Loucy (cell line): Measurements from ENCODE around the gene RBM48.
A peak's percentile ranks its signal among the peaks of the same experiment; 100 is the strongest.
"Not testable (repeated sequence)": the region's sequence is repeated elsewhere in the genome, so short reads cannot be mapped to it uniquely, and the experiment has no call there.

Source experiments
- H2AFZ ChIP-seq: fragments of 200-600 bp; sonication (generic); 2 replicates; pipeline ENCODE4 v1.6.0; 2016; ENCODE audit warnings: antibody characterized with exemption, mild to moderate bottlenecking, low read length, moderate library complexity
- H3F3A ChIP-seq: fragments of 200-600 bp; 2 replicates; pipeline ENCODE4 v1.6.0; 2016; ENCODE audit warnings: antibody characterized with exemption, low read depth, mild to moderate bottlenecking
- H3K27me3 ChIP-seq: fragments of 200-600 bp; sonication (generic); 2 replicates; pipeline ENCODE4 v1.6.1; 2014; ENCODE audit warnings: low read length, mild to moderate bottlenecking; ENCODE audit not compliant: insufficient read depth, poor library complexity, severe bottlenecking
- H3K36me3 ChIP-seq: fragments of 200-600 bp; sonication (generic); 2 replicates; pipeline ENCODE4 v1.6.1; 2016; ENCODE audit warnings: low read length; ENCODE audit not compliant: insufficient read depth
- H3K4me1 ChIP-seq: fragments of 200-600 bp; sonication (generic); 2 replicates; pipeline ENCODE4 v1.5.1; 2014; ENCODE audit warnings: low read length, mild to moderate bottlenecking; ENCODE audit not compliant: insufficient read depth, poor library complexity, severe bottlenecking
- H3K4me2 ChIP-seq: fragments of 200-600 bp; sonication (generic); 2 replicates; pipeline ENCODE4 v1.6.0; 2014; ENCODE audit warnings: antibody characterized with exemption, low read length, low read depth, mild to moderate bottlenecking; ENCODE audit not compliant: poor library complexity, severe bottlenecking
- H3K4me3 ChIP-seq: fragments of 200-600 bp; sonication (generic); 2 replicates; pipeline ENCODE4 v1.5.1; 2014; ENCODE audit warnings: low read length, mild to moderate bottlenecking, mixed read lengths; ENCODE audit not compliant: poor library complexity, severe bottlenecking
- H3K79me2 ChIP-seq: fragments of 200-600 bp; sonication (generic); 2 replicates; pipeline ENCODE4 v1.6.1; 2014; ENCODE audit warnings: low read length; ENCODE audit not compliant: insufficient read depth
- H3K9ac ChIP-seq: fragments of 200-600 bp; sonication (generic); 2 replicates; pipeline ENCODE4 v1.6.0; 2014; ENCODE audit warnings: mild to moderate bottlenecking, low read depth, low read length, moderate library complexity; ENCODE audit not compliant: poor library complexity, severe bottlenecking
- H3K9me2 ChIP-seq: fragments of 200-600 bp; sonication (generic); replicated peaks from 2 replicates; pipeline ENCODE4 v1.6.1; 2016; ENCODE audit warnings: low read depth, low read length, mixed read lengths
- H3K9me3 ChIP-seq: fragments of 200-600 bp; sonication (generic); 2 replicates; pipeline ENCODE4 v1.6.1; 2014; ENCODE audit warnings: mild to moderate bottlenecking, antibody characterized with exemption, low read length, low read depth; ENCODE audit not compliant: insufficient read depth
- H4K20me1 ChIP-seq: fragments of 200-600 bp; sonication (generic); 2 replicates; pipeline ENCODE4 v1.6.0; 2014; ENCODE audit warnings: antibody characterized with exemption, low read length, mild to moderate bottlenecking; ENCODE audit not compliant: insufficient read depth, poor library complexity, severe bottlenecking
- EZH2phosphoT487 ChIP-seq: fragments of 200-600 bp; IDR thresholded peaks from 2 replicates; pipeline ENCODE4 v1.6.1; 2018; ENCODE audit warnings: antibody characterized with exemption, mild to moderate bottlenecking, moderate library complexity, borderline replicate concordance
- TF ChIP-seq, protein P1 (sequence below): fragments of 200-600 bp; sonication (generic); conservative IDR thresholded peaks from 2 replicates; pipeline ENCODE4 v1.5.1; 2014; ENCODE audit warnings: mild to moderate bottlenecking, antibody characterized with exemption, low read length

The RBM48 gene

DNA sequence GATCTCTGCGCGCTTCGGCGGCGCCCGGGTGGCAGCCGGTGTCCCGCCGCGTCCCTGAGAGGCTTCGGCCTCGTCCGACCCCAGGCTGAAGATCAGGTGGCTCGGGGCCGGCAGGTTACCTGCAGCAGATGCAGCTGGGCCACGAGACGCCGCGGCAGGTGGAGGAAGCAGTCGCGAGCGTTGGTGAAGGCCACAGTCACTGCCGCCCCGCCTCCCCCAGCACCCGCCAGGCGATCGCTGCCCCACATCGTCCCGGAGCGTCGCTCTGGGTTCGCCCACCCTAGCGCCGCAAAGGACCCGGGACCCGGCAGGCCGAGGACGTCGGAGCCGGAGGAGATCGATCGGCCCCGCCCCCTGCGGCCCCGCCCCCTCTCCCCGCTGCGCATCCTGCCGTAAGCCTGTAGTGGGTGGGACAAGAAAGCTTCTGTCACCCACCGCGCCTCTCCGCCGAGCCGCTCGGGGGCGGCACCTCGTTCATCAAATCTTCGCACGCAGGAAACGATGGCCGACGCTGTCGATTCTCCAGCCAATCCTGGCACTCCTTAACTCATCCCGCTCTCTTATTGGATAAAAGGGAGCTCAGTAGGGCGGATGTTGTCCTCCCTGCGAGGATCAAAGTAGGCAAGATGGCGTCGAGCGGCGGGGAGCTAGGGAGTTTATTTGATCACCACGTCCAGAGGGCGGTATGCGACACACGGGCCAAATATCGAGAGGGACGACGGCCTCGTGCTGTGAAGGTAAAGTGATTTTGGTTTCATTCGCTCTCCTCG, at the start of gene RBM48, which contains the start of gene PEX1:
RBM48 (plus strand) TSS at position 608 of the 770 bp plus-strand sequence; CDS start at position 627, 19 bp downstream.
PEX1 (minus strand) TSS at position 333 of the 770 bp plus-strand sequence; CDS start at position 248, 85 bp downstream.
- no peaks in the 10 kb centered on the region for H3F3A ChIP-seq
- H2AFZ ChIP-seq = peak within 1 kb of the TSS; percentile 91
- H3K27me3 ChIP-seq = no peaks in the 10 kb centered on the region
- peaks cover 74% of the 10 kb centered on the region for H3K79me2 ChIP-seq
- peak within 1 kb of the TSS; percentile 94 for H3K4me2 ChIP-seq
- no peak for TF ChIP-seq EZH2phosphoT487
- TF ChIP-seq, protein P1, sequence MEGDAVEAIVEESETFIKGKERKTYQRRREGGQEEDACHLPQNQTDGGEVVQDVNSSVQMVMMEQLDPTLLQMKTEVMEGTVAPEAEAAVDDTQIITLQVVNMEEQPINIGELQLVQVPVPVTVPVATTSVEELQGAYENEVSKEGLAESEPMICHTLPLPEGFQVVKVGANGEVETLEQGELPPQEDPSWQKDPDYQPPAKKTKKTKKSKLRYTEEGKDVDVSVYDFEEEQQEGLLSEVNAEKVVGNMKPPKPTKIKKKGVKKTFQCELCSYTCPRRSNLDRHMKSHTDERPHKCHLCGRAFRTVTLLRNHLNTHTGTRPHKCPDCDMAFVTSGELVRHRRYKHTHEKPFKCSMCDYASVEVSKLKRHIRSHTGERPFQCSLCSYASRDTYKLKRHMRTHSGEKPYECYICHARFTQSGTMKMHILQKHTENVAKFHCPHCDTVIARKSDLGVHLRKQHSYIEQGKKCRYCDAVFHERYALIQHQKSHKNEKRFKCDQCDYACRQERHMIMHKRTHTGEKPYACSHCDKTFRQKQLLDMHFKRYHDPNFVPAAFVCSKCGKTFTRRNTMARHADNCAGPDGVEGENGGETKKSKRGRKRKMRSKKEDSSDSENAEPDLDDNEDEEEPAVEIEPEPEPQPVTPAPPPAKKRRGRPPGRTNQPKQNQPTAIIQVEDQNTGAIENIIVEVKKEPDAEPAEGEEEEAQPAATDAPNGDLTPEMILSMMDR = peak; percentile 60
- H3K4me3 ChIP-seq = peak within 1 kb of the TSS; percentile 93
- H3K36me3 ChIP-seq = peaks cover 19% of the 10 kb centered on the region
- no peaks in the 10 kb centered on the region for H3K9me3 ChIP-seq
- no peaks in the 10 kb centered on the region for H3K9me2 ChIP-seq
- peaks cover 24% of the 10 kb centered on the region for H3K4me1 ChIP-seq
- H4K20me1 ChIP-seq = peaks cover 13% of the 10 kb centered on the region
- peak within 1 kb of the TSS; percentile 82 for H3K9ac ChIP-seq

DNA sequence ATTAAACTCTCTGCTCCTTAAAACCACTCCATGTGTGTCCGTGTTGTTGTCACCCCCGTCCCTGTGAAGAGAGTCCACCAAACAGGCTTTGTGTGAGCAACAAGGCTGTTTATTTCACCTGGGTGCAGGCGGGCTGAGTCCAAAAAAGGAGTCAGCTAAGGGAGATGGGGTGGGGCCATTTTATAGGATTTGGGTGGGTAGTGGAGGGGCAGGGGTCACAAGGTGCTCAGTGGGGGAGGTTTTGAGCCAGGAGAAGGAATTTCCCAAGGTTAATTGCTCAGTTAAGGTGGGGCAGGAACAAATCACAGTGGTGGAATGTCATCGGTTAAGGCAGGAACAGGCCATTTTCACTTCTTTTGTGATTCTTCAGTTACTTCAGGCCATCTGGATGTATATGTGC, 49.4 kb upstream of the RBM48 start:
- H3F3A ChIP-seq, H3K4me3 ChIP-seq, H3K9ac ChIP-seq: not testable (repeated sequence)

DNA sequence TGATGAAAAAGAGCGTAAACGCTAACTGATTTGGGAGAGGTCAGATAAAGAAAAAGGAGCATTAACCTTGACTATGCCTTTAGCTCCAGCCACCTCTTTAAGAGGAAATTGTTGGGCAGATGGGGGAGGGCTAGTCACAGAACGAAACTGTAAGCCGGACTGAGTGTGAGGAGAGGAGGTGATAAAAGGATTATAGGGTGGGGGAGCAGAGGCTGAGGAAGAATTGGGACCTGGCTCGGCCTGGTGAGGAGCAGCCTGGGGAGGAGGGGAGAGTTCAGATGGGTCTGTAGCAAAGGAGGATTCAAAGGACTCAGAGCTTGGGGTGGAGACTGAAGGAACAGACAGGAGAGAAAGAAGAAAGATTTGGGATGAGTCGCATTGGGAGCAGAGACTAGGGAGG, 45.0 kb upstream of the RBM48 start:
- H3K27me3 ChIP-seq, H3K9ac ChIP-seq, H3K9me2 ChIP-seq, H3K4me1 ChIP-seq, H2AFZ ChIP-seq, H3K4me3 ChIP-seq, H3F3A ChIP-seq, H3K4me2 ChIP-seq, H3K79me2 ChIP-seq, H4K20me1 ChIP-seq, H3K9me3 ChIP-seq: not testable (repeated sequence)
- H3K36me3 ChIP-seq = peaks cover 21% of the 10 kb centered on the region; the same call in 1 of the 2 replicates

More for the DNA sequence above, 49.4 kb upstream of the RBM48 start:
- H4K20me1 ChIP-seq, H3K27me3 ChIP-seq, H2AFZ ChIP-seq, H3K9me2 ChIP-seq, H3K4me2 ChIP-seq, H3K4me1 ChIP-seq, H3K9me3 ChIP-seq, H3K36me3 ChIP-seq, H3K79me2 ChIP-seq: not testable (repeated sequence)

DNA sequence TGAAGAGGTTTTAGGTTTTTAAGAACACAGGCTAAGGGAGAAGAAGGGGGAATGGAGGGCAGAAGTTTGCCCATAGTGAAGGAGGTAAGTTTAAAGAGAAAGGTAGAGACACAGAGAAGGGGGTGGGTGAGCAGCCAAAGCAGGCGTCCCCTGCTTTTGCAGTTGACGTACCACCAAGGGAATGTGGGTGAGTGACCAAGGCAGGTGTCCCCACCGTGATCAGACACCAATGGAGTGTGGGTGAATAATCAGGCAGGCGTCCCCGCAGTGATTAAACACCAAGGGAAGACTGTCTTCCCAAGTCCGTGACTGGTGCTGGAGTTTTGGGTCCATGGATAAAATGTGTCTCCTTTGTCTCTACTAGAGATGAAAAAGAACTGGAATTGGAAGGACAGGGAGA, 44.4 kb upstream of the RBM48 start:
- H2AFZ ChIP-seq, H3K9me3 ChIP-seq, H4K20me1 ChIP-seq, H3K4me2 ChIP-seq, H3F3A ChIP-seq, H3K9me2 ChIP-seq, H3K27me3 ChIP-seq, H3K4me3 ChIP-seq, H3K9ac ChIP-seq, H3K4me1 ChIP-seq, H3K79me2 ChIP-seq: not testable (repeated sequence)
- H3K36me3 ChIP-seq = peaks cover 27% of the 10 kb centered on the region; the same call in 1 of the 2 replicates
